HepG2 (cell line): ENCODE data around the gene KCNMB2. TPM values are rescaled to one million over a fixed set of nuclear protein-coding genes. Genes with fewer than 3 reads are reported as not detected.

Experiments used
- ARNT ChIP-seq: fragments of 450-650 bp; IDR thresholded peaks from 2 replicates; pipeline ENCODE4 v1.6.1; 2017
- CBX1 ChIP-seq: IDR thresholded peaks from one replicate; pipeline ENCODE4 v1.6.1; 2016; ENCODE audit warnings: antibody characterized with exemption, low read depth
- PRMT3 ChIP-seq: sonication (generic); formaldehyde crosslinking; IDR thresholded peaks from 2 replicates; pipeline ENCODE4 v1.8.1; 2022; ENCODE audit warnings: low read depth, mild to moderate bottlenecking, moderate library complexity, missing genetic modification reagents, borderline replicate concordance
- USF2 ChIP-seq, 2 experiments: sonication (generic) in 1 of 2; formaldehyde crosslinking in 1 of 2; IDR thresholded peaks; 2 replicates each; pipeline versions ENCODE4 v1.5.1 to v1.6.1; 2011 to 2020; ENCODE audit warnings: borderline replicate concordance in 1 of 2, low read depth in 1 of 2, low read length in 1 of 2, mild to moderate bottlenecking in 1 of 2, missing genetic modification reagents in 1 of 2, moderate library complexity in 1 of 2
- ZNF33B ChIP-seq: sonication (generic); formaldehyde crosslinking; IDR thresholded peaks from 2 replicates; pipeline ENCODE4 v1.5.1; 2020; ENCODE audit warnings: mild to moderate bottlenecking, missing genetic modification reagents
- ZSCAN9 ChIP-seq: IDR thresholded peaks from 2 replicates; pipeline ENCODE4 v1.6.1; 2016; ENCODE audit warnings: borderline replicate concordance
- polyA plus RNA-seq, 8 experiments: library from polyadenylated mRNA; depleted of rRNA in 3 of 8; stranded (reverse) in 7 of 8; unstranded in 1 of 8; fragments of >200 nt; fragmentation: Illumina TruSeq in 4 of 8; extraction: Trizol in 4 of 8; gene quantifications; 2 replicates each; pipeline versions ENCODE4 v1.2.1 to v1.2.3, GENCODE V29; 2011 to 2016; ENCODE audit warnings: low read depth in 4 of 8, missing spikeins in 1 of 8, mixed read lengths in 1 of 8; ENCODE audit not compliant: insufficient read depth in 1 of 8
- total RNA-seq, 5 experiments: library from RNA; depleted of rRNA; stranded (reverse); fragments of >200 nt; fragmentation: Illumina TruSeq; extraction: Trizol; gene quantifications; 2 replicates each; pipeline ENCODE4 v1.2.3, GENCODE V29; 2016; ENCODE audit warnings: low read depth in 1 of 5
- TF ChIP-seq, protein P1 (sequence below): sonication (generic); formaldehyde crosslinking; IDR thresholded peaks from 2 replicates; pipeline ENCODE4 v1.4.0; 2020; ENCODE audit warnings: missing genetic modification reagents
- TF ChIP-seq, protein P2 (sequence below): sonication (generic); formaldehyde crosslinking; IDR thresholded peaks from 2 replicates; pipeline ENCODE4 v1.4.0; 2020; ENCODE audit warnings: missing genetic modification reagents, mild to moderate bottlenecking, borderline replicate concordance

KCNMB2 gene
- total and polyA plus RNA-seq, 2 of the 13 experiments (the other 11 are each of a cell fraction or from before 2014, with no cell fraction given): not detected

DNA sequence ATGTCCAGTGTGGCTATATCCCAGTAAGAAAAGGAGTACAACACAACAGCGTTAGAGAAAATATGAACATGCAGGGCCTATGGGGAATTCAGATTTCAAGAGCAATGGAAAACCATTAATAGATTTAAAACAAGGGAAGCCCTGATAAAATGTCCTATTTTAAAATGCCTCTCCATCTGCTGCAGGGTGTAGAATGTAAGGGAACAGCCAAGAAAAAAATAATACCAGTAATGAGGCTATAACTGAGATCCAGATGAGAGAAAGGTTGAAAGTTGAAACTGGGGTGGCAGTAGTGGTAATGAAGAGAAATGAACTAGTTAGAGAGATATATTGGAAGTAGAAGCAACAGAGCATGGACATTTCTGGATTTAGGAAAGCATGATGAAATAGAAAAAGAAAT, 226.1 kb downstream of the KCNMB2 start (continued):
- TF ChIP-seq, protein P1, sequence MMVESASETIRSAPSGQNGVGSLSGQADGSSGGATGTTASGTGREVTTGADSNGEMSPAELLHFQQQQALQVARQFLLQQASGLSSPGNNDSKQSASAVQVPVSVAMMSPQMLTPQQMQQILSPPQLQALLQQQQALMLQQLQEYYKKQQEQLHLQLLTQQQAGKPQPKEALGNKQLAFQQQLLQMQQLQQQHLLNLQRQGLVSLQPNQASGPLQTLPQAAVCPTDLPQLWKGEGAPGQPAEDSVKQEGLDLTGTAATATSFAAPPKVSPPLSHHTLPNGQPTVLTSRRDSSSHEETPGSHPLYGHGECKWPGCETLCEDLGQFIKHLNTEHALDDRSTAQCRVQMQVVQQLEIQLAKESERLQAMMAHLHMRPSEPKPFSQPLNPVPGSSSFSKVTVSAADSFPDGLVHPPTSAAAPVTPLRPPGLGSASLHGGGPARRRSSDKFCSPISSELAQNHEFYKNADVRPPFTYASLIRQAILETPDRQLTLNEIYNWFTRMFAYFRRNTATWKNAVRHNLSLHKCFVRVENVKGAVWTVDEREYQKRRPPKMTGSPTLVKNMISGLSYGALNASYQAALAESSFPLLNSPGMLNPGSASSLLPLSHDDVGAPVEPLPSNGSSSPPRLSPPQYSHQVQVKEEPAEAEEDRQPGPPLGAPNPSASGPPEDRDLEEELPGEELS (CRISPR knock-in tag): no peak
- TF ChIP-seq PRMT3 (CRISPR knock-in tag) (no peak), CBX1 (no peak), USF2 (IDR thresholded peaks at IDR 0.05; ENCODE audit: low read depth, low read length) (no peak), USF2 (CRISPR knock-in tag; IDR thresholded peaks at IDR 0.05; ENCODE audit: borderline replicate concordance) (no peak), ZNF33B (CRISPR knock-in tag) (no peak), ARNT (no peak), ZSCAN9 (no peak)
- TF ChIP-seq, protein P2, sequence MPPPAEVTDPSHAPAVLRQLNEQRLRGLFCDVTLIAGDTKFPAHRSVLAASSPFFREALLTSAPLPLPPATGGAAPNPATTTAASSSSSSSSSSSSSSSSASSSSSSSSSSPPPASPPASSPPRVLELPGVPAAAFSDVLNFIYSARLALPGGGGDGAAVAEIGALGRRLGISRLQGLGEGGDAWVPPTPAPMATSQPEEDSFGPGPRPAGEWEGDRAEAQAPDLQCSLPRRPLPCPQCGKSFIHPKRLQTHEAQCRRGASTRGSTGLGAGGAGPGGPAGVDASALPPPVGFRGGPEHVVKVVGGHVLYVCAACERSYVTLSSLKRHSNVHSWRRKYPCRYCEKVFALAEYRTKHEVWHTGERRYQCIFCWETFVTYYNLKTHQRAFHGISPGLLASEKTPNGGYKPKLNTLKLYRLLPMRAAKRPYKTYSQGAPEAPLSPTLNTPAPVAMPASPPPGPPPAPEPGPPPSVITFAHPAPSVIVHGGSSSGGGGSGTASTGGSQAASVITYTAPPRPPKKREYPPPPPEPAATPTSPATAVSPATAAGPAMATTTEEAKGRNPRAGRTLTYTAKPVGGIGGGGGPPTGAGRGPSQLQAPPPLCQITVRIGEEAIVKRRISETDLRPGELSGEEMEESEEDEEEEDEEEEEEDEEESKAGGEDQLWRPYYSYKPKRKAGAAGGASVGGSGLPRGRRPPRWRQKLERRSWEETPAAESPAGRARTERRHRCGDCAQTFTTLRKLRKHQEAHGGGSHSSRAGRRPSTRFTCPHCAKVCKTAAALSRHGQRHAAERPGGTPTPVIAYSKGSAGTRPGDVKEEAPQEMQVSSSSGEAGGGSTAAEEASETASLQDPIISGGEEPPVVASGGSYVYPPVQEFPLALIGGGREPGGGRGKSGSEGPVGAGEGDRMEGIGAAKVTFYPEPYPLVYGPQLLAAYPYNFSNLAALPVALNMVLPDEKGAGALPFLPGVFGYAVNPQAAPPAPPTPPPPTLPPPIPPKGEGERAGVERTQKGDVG (CRISPR knock-in tag): no peak
